ENCODE data around the gene KCNK4. TPM values are rescaled to one million over a fixed set of nuclear protein-coding genes. Genes with fewer than 3 reads are reported as not detected.

Gene KCNK4
- total RNA-seq, 1 experiment from 2014 or later: 0.23 TPM

DNA sequence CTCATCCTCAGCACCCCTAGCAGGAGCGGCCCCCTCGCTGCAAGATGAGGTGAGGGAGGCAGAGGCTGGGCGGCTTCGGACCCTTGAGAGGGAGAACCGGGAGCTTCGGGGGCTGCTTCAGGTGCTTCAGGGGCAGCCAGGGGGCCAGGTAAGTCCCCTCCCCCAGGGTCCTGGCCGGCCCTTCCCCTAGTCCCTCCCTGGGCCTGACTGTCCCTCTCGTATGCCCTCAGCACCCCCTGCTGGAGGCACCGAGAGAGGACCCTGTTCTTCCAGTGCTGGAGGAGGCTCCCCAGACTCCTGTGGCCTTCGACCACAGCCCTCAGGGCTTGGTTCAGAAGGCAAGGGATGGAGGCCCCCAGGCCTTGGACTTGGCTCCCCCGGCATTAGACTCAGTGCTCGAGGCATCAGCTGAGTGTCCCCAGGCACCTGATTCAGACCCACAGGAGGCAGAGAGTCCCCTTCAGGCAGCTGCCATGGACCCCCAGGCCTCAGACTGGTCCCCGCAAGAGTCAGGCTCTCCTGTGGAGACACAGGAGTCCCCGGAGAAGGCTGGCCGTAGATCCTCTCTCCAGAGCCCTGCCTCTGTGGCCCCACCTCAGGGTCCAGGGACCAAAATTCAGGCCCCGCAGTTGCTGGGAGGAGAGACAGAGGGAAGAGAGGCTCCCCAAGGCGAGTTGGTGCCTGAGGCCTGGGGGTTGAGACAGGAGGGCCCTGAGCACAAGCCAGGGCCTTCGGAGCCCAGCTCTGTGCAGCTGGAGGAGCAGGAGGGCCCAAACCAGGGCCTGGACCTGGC lies 52.9 kb downstream of the KCNK4 start:
- no peak for DNase-seq (ENCODE audit: low read depth)

GRCh38 chr11:64344787-64345186 lies 53.7 kb downstream of the KCNK4 start:
- no peak for DNase-seq (ENCODE audit: low read depth)

- DNase-seq (ENCODE audit: low read depth): no peak
Observed at GRCh38 chr11:64347193-64347867, 56.2 kb downstream of the KCNK4 start.

DNA sequence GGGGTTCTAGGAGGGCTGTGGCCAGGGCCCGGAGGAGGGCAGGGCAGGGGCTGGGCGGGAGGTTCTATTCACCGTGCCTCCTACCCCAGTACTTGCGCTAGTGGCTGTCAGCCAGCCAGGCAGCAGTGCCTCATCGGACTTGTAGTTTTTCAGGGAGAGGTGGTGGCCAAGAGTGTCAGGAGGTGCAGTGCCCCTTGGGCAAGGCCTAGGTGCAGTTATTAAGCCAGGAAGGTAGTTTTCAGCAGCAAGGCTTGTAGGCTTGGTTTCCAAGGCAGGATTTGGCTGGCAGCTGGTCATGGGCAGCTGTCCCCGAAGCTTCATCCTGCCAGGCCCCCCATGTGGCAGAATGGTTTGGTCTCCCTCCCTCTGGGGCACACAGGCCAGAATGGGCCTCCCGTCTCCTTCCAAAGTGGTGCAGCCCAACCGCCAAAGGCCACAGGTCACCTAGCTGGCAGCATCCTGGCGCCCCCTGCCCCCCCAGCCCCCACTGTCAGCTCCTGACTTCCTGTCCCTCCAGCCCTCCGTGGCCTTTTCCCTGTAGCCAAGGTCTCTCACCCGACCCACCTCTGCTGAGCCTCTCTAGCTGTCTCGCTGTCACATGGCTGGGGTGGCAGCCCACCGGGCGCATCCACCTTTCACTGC lies 57.4 kb downstream of the KCNK4 start:
- no peak for DNase-seq (ENCODE audit: low read depth)

DNA sequence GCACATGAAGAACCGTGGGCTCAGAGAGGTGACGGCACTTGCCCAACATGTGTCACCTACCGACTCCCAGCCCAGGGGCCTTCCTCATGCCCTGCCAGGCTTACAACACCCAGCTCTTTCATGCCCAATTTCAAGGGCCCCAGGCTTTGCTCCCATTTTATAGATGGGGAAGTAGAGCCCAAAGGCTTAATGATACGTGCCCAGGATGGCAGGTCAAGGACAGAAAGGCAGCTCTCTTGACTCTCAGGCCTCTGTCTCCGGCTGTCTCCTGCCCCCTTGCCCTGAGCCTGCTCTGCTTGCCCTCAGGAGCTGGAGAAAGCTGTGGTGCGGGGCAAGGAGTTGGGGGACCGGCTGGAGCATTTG lies 57.9 kb downstream of the KCNK4 start:
- DNase-seq (ENCODE audit: low read depth): no peak

- no peak for DNase-seq (ENCODE audit: low read depth)
Observed at GRCh38 chr11:64349404-64349803, 58.3 kb downstream of the KCNK4 start.

Other genes starting within 250 kb of the KCNK4 start
- gene MACROD1, start 125.2 kb upstream of the KCNK4 start, total RNA-seq (2014; rRNA removed; shearing (Covaris generic)): 19.4 and 47.1 TPM in 2 replicates
- 283 and 358 TPM in 2 replicates for gene STIP1, start 105.1 kb upstream of the KCNK4 start, total RNA-seq (2014; rRNA removed; shearing (Covaris generic))
- 3.0 and 5.7 TPM in 2 replicates for gene FERMT3, start 84.6 kb upstream of the KCNK4 start, total RNA-seq (2014; rRNA removed; shearing (Covaris generic))
- gene TRPT1, start 65.1 kb upstream of the KCNK4 start, total RNA-seq (2014; rRNA removed; shearing (Covaris generic)): 19.8 and 19.9 TPM in 2 replicates
- gene NUDT22, start 65.0 kb upstream of the KCNK4 start, total RNA-seq (2014; rRNA removed; shearing (Covaris generic)): 43.1 and 51.3 TPM in 2 replicates
- gene DNAJC4, start 60.8 kb upstream of the KCNK4 start, total RNA-seq (2014; rRNA removed; shearing (Covaris generic)): 1.7 and 2.7 TPM in 2 replicates
- 6.7 and 8.9 TPM in 2 replicates for gene VEGFB, start 56.7 kb upstream of the KCNK4 start, total RNA-seq (2014; rRNA removed; shearing (Covaris generic))
- 18.8 and 102 TPM in 2 replicates for gene FKBP2, start 50.2 kb upstream of the KCNK4 start, total RNA-seq (2014; rRNA removed; shearing (Covaris generic))
- 414 and 421 TPM in 2 replicates for gene PPP1R14B, start 44.4 kb upstream of the KCNK4 start, total RNA-seq (2014; rRNA removed; shearing (Covaris generic))
- 11.5 and 13.2 TPM in 2 replicates for gene PLCB3, start 39.8 kb upstream of the KCNK4 start, total RNA-seq (2014; rRNA removed; shearing (Covaris generic))
- gene BAD, start 6.6 kb upstream of the KCNK4 start, total RNA-seq (2014; rRNA removed; shearing (Covaris generic)): 63.5 and 65.9 TPM in 2 replicates
- gene GPR137, start 5.5 kb upstream of the KCNK4 start, total RNA-seq (2014; rRNA removed; shearing (Covaris generic)): 14.3 and 24.6 TPM in 2 replicates
- 0.23 and 6.0 TPM in 2 replicates for gene CATSPERZ, start 9.1 kb downstream of the KCNK4 start, total RNA-seq (2014; rRNA removed; shearing (Covaris generic))
- gene ESRRA, start 14.2 kb downstream of the KCNK4 start, total RNA-seq (2014; rRNA removed; shearing (Covaris generic)): 35.0 and 37.5 TPM in 2 replicates
- 565 and 690 TPM in 2 replicates for gene TRMT112, start 26.3 kb downstream of the KCNK4 start, total RNA-seq (2014; rRNA removed; shearing (Covaris generic))
- 213 and 229 TPM in 2 replicates for gene PRDX5, start 26.8 kb downstream of the KCNK4 start, total RNA-seq (2014; rRNA removed; shearing (Covaris generic))
- gene CCDC88B, start 48.9 kb downstream of the KCNK4 start, total RNA-seq (2014; rRNA removed; shearing (Covaris generic)): 1.7 and 2.1 TPM in 2 replicates
- gene RPS6KA4, start 67.9 kb downstream of the KCNK4 start, total RNA-seq (2014; rRNA removed; shearing (Covaris generic)): 28.7 and 38.6 TPM in 2 replicates